ENCODE measurements around the gene APC2. TPM values are rescaled to one million over a fixed set of nuclear protein-coding genes. Genes with fewer than 3 reads are reported as not detected.

APC2 gene
- total RNA-seq, 1 experiment from 2014 or later = not detected

DNA sequence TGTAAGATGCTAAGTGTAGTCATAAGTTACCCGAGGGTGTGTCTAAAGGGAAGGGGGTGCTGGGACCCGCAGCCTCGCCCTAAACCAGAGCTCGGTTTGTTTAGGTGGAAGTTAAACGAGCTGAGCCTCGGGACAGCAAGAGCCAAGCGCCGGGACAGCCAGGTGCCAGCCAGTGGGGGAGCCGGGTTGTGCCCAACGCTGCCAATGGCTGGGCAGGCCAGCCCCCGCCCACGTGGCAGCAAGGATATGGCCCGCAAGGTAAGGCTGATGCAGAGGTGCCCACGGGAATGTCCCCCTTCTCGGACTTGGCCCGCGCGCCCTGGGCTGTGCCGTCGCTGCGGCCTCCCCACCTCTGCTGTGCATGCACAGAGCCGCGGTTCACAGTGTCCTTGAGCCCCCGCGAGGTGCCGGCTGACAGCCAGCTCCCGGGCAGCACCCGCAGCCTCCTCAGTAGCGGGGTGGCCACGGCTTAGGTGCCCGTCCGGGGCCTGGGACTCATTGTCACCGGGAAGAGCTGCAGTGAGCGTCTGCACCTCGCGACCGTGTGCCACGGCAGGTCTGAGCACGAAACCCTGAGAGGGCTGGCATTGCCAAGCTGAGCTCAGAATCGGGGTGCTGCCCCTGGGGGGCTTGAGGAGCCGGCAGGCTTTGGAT is 21.1 kb upstream of the APC2 start:
- no peak for DNase-seq (ENCODE audit: low read depth)

DNA sequence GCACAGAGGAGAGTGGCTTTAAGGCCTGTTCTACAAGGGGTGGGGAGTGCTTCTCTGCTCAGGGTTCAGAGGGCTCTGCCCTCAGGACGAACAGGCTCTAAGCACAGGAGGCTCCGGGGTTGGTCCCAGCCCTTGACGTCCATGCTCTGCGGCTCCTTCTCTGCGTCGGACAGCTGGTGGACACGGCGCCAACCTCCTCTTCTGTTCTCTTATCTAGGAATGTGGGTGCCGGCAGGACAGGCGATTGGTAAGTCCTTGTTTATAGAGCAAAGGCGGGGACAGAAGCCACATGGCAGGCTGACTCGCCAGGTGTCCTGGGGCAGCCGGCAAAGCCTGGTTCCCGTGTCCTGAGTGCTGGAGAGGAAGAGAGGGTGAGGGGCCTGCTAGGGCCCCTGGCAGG is 20.2 kb upstream of the APC2 start:
- no peak for DNase-seq (ENCODE audit: low read depth)

DNA sequence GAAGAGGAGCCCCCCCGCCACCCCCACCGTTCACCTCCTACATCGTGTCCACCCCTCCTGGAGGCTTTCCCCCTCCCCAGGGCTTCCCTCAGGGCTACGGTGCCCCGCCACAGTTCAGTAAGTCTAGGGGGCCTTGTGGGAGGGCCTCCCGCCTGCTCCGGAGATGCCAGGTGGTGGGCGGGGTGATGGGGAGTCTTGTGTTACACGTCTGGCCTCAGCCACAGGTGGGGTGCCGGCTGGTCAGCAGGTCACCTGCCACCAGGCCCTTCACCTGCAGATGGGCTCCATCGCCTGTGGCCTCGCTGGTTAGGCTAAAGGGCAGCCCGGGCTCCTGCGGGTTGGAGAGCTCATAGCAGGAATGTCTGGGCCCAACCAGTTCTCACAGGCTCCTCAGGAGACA is 19.7 kb upstream of the APC2 start:
- no peak for DNase-seq (ENCODE audit: low read depth)

DNA sequence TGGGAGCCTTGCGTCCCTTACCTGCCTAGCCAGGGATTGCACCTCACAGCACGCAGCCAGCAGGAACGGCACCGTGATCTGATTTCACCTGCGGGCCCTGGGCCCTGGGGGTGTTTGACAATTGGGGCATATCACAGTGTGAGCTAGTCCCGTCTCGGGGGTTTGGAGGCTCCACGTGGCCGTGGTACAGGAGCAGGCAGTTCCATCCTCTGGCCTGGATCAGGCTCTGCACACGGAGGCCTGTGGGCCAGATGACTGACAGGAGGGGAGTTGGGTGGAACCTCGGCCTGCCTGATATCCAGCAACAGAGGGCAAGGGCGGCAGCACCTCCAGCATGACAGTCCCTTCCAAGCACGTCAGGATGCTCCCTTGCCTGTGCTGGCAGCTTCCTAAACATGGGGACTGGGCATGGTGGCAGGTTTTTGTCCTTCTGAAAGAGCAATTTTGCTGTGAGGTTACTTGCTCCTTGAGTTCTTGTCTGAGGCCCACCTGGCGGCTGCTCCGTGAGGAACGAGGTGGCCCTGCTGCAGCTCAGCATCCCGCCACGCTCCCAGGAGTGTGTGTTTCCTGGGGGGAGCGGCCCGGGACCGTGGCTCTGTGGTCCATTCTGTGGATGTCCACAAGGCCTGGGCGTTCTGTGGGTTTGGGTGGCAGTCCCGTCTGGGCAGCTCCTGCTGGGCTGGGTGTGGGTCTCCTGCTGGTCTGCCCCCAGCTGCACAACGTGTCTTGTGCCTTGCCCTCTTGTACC is 18.0 kb upstream of the APC2 start:
- no peak for DNase-seq (ENCODE audit: low read depth)

DNA sequence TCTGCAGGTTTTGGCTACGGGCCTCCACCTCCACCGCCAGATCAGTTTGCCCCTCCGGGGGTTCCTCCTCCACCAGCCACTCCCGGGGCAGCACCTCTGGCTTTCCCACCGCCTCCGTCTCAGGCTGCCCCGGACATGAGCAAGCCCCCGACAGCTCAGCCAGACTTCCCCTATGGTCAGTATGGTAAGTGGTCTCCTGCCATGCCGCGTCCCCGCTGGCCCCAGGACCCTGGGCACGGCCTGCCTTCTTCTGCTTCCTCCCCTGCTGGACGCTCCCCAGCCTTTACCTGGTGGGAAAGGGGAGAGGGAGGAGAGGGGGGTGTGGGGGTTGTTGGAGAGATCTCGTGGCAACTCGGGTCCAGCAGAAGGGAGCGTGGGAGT is 17.4 kb upstream of the APC2 start:
- no peak for DNase-seq (ENCODE audit: low read depth)

DNA sequence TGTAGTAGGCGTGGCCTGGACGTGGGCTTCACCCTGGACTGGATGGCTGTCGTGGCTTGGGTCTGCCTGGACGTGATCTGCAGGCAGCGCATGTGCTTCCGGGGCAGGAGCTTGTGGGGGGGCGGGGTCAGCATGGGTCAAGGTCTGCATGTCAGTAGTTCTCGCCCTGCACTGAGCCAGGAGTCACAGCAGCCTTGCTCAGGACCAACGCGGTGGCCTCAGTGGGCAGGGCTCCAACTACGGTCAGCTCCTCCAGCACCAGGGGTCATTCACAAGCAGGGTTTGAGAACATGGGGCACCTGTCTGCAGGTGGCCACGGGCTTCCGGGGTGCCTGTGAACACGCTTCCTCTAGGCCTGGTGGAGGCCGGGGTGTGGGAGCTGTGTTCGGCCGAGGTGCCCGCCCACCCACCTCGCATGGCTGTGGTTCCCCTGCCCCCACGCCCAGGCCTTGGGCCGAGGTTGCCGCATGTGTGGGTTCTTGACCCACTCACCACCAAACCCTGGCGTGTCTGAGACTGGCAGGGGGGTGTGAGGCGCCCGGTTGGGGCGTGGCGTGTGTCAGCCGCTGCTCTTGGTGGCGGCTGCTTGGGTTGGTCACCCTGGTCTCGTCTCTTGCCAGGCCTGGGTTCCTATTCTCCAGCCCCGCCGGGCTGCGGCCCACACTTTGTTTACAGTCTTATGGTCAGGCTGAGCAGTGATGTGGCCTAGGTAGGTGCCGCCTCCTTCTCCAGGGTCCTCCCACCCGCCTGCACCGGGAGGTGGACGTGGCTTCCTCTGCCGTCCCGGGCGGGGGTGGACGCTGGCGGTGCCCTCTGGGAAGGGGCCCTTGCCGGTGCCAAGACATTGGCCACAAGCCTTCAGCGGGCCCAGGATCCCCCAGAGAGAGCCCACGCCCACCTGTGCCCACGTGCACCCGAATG is 16.5 kb upstream of the APC2 start:
- DNase-seq (ENCODE audit: low read depth) = no peak

DNA sequence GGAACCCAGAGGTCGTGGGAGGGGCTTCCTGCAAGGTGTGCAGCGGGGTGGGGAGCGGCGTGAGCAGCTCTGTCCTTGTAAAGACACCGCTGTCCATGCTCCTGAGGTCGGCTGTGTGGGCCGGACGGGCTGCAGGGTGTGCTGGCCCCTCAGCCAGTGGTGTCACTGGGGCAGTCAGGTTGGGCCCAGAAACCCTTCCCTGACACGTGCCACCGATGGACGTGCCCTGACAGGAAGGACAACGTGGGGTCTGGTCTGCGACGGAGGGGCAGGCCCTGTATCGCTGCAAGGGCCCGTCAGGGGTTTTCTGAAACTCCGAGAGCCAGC is 15.9 kb upstream of the APC2 start:
- no peak for DNase-seq (ENCODE audit: low read depth)

DNA sequence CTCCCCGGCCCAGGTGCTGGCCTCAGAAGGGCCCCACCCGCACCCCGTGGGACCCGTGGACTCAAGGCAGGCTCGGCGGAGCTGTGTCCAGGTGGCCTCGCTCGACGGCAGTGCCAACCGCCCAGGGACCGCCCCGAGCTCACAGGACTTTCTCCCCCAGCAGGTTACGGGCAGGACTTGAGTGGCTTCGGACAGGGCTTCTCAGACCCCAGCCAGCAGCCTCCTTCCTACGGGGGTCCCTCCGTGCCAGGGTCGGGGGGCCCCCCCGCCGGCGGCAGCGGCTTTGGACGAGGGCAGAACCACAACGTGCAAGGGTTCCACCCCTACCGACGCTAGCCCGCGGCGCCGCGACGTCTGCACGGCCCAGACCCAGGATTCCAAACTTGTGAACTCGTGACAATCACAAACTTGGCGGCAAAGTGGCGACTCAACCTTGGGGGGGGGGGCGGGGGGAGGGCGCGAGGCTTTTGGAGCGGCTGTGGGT is 15.3 kb upstream of the APC2 start:
- DNase-seq (ENCODE audit: low read depth) = no peak

DNA sequence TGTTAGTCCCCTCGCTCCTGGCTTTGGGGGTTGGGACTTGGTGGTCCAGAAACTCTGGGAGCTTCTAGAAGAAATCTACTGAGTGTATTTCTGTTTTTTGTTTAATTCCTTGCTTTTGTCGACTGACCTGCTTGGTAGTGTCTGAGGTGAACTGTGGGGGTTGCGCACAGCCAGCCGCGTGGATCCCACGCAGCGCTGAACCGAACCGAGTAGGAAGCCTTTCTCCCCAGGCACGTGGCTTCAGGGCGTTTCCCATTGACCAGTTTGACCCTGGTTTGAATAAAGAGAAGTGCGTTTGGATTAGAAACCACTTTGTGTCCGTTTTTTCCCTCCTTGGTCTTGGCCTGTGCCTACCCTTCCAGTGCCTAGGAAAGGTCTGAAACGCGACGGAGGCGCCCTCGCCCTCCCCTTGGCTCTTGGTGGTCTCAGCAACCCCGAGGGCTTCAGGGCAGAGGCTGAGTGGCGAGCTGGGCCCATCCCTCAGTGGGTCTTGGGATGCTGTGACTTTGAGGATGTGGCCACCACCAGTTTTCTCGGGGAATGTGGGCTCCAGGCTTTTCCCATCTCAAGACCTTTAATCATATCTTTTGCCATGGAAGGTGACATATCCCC is 14.4 kb upstream of the APC2 start:
- DNase-seq (ENCODE audit: low read depth) = no peak

DNA sequence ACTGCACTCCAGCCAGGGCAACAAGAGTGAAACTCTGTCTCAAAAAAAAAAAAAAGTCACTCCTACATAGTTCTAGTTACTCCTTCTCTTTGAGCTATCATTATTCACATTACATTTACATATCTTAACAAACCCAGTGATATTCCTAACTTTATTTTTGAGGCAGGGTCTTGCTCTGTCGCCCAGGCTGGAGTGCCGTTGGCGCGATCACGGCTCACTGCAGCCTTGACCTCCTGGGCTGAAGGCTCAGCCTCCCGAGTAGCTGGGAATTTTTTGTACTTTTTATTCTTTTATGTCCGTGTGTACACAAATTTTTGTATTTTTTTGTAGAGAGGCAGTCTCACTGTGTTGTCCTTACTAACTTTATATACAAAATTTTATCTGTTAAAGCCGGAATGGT is 12.3 kb upstream of the APC2 start:
- DNase-seq (ENCODE audit: low read depth) = no peak

DNA sequence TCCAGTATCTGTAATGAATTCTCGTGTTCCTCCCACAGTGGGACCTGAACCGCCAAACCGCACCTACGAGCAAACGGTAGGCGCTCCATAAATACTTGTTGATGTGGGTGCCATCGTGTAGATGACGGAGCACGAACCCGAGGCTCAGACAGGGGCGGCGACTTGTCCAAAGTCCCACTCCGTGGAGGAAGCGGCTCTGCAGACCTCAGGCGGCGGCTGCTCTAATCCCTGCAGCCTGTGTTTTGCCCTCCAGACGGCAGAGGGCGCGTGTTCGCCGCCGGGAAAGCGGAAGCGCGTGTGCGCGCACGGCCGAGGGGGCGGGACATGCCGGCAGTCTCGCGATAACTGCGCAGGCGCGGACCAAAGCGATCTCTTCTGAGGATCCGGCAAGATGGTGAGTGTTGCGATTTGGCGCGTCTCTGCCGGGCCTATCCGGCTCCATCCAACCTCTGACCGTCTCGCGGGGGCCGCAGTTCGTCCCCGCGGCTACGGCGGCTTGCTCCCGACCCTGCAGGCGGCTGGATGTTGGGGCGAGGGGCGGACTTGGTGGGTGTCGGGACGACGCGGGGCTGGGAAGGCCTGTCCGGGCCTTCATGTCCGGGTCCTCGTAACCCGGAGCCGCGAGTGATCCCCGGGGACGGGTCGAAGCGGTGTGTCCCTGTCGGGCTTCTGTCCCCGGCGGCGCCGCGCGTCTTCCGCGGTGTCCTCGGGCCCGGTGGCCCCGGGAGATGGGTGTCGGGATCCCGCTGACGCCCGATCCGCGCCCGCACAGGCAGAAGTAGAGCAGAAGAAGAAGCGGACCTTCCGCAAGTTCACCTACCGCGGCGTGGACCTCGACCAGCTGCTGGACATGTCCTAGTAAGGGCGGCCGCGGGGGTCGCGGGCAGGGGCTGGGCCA is 11.6 kb upstream of the APC2 start, which contains the start of gene RPS15:
Gene RPS15, plus strand, starts transcription at position 362 of the 898 bp plus-strand sequence. Its CDS starts 30 bp downstream, at position 392.
- peak; percentile 88 for DNase-seq (ENCODE audit: low read depth)

DNA sequence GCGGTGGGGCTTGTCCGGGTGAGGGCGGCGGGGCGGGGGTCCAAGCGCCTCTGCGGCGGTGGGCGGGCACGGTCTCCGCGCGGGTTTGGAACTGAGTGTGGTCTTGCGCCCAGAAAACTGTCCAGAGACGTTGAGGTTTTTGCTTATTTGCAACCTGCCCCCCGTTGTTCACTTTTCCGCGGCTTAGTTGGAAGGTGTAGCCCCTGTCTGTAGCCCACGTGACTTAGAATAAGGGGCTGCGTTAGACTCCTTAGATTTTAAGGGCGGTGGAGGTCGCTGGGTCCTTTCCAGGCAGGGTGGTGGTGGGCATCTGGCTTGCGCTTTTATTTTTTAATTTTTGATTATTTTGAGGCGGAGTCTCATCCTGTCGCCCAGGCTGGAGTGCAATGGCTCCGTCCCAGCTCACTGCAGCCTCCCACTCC is 11.0 kb upstream of the APC2 start:
- DNase-seq (ENCODE audit: low read depth) = no peak

DNA sequence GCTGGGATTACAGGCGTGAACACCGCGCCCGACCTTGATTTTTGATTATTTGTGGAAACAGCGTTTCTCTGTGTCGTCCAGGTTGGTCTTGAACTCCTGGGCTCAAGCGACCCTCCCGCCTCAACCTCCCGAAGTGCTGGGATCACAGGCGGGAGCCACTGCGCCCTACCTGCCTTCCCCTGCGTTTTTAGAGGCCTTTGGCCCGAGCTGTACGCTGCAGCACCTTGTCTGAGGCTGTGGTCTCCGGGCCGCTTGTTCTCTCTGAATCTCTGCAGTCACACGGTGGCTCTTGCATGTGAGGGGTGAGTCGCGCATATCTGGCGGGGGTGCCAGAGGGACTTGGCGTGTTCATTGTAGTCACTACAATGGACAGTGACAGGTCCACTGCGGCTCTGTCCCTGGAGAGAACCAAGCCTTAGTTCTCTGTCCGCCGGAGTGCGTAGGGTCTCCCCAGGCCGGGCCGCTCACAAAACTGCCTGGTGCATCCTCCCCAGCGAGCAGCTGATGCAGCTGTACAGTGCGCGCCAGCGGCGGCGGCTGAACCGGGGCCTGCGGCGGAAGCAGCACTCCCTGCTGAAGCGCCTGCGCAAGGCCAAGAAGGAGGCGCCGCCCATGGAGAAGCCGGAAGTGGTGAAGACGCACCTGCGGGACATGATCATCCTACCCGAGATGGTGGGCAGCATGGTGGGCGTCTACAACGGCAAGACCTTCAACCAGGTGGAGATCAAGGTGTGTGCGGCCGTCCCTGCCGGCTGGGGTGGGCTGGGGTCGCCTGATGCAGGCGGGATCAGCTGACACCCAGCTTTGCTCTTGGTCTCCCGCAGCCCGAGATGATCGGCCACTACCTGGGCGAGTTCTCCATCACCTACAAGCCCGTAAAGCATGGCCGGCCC is 10.2 kb upstream of the APC2 start:
- peak; percentile 28 for DNase-seq (ENCODE audit: low read depth)

DNA sequence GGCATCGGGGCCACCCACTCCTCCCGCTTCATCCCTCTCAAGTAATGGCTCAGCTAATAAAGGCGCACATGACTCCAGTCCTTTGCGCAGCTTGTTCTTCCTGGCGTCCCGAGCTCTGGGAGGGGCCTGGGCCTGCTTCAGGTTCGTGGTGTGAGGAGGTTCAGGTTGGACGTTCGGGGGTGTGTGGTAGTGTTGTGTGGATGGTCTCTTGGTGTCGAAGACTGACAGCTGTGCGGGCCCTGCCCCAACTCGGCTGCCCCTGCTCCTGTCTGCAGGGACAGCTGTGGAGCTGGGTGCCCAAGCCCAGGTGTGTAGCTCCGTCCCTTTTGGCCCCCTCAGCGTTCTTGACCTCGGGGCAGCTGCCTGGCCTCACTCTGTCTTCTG is 9.5 kb upstream of the APC2 start:
- DNase-seq (ENCODE audit: low read depth) = no peak

DNA sequence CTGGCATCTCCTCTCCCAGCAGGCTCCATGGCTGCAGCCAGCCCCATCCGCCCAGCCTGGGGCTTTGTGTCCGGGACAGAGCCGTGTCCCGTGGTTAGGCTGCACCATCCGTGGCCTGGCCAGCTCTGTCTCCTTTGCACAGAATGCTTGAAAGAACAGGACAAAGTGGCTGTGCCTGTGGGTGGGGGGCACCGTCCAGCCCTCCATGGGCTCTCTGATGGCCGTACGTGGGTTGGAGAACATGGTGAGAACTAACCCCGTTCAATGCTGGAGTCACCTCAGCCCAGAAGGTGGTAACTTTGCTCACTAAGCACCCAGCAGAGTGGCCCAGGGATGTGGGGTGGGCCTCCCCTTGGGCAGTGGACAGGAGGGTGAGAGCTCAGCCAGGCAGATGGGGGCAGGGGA is 8.9 kb upstream of the APC2 start:
- no peak for DNase-seq (ENCODE audit: low read depth)

DNA sequence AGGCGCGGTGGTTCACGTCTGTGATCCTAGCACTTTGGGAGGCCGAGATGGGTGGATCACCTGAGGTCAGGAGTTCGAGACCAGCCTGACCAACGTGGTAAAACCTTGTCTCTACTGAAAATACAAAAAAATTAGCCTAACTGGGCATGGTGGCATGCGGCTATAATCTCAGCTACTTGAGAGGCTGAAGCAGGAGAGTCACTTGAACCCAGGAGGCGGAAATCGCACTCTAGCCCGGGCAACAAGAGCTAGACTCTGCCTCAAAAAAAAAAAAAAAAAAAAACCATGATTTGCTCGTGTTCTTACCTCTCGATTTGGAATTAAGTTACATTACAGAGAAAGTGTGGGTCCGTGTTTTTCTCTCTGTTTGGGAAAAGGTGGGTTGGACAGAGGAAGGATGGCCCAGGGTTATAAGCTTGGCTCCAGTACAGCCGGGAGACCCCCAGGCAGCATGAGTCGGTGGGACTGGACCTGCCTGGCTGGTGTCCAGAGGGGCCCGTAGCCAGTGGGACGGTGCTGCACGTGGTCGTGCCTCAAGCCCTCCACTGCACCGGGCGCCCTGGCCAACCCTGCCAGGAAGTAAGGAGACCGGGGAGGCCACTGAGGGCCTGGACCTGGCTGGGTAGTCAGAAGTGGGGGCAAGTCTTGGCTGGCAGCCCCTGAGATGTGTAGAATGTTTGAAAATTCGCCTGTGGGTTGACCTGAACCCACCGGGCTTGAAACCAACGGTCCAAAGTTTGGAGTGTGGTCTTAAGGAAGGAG is 8.1 kb upstream of the APC2 start:
- no peak for DNase-seq (ENCODE audit: low read depth)

DNA sequence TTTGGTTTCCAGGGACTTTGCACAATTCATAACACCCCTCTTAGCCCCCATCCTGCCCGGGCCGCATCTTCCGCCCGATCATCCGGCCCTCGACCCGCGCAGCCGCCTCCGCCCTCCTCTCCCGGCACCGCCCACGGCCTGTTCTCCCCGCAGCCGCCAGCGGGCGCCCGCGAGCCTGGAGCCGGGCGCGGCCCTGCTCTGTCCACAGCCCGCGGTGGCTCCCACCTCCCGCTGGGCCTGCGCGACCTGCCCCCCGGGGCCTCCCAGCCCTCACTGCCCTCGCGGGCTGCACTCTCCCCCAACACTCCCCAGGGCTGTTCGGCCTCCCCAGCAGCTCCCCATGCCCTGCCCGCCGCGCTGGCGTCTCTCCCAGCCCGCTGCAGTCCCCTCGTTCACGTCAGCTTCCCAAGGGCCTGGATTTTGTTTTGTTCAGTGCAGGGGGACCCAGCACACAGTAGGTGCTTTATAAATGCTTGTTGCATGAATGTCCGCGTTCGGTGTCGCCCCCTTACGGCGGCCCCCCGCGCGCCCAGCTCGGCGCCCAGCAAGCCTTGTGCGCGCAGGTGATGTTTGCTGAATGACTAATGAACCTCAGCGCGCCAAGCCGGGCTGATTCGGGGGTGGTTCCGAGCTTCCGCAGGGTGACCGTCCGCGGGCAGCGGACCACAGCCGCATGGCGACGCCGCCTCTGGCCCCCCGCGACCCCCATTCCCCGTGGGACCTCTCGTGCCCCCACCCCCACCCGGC is 4.6 kb upstream of the APC2 start:
- DNase-seq (ENCODE audit: low read depth) = peak; percentile 46

DNA sequence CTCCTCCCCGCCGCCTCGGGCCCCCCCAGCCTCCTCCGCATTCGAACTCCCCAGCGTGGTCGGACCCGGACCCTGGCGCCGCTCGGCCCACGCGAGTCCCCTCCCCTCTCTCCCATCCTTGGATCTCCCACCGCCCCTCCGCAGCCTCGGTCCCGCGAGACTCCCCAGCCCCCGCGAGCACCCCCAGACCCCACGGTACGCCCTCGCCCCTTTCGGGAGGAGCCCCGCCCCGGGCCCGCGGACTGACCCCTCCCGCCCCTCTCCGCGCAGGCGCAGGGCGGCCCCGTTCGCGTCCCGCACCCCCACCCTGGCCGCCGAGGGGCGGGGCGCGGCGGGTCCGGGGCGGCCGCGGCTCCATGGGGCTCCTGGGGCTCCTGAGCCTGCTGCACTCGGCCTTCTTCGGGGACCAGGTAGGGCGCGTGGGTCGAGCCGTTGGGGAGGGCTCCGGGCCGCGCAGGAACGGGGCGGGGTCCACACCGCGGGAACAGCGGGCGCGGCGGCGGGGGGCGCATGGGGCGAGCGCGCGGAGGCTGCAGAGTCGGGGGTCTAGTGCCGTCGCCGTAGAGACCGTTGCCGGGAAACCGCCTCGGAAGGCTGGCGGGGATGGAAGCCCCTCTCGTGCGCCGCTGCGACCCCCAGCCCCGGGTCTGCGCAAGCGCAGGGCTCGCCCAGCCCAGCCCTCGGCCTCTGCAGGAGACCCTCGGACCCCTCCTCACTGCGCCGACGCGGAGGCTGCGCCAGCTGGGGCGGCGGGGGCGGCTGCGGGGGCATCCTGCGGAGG is 3.8 kb upstream of the APC2 start:
- no peak for DNase-seq (ENCODE audit: low read depth)
